HEK293 (cell line): ENCODE results near the gene THPO.

Experiments used
- CTCF ChIA-PET: fragments of 350-600 bp; formaldehyde crosslinking; extraction: SDS; loops from one replicate; lab custom pipeline; 2021; ENCODE audit warnings: antibody characterized with exemption; lab: Yijun Ruan, JAX
- POLR2A ChIA-PET: fragments of 300-600 bp; formaldehyde crosslinking; extraction: SDS; loops from one replicate; lab custom pipeline; 2020; ENCODE audit warnings: antibody characterized with exemption, inconsistent platforms; lab: Yijun Ruan, JAX
- H3K27ac ChIP-seq: fragments of 200-500 bp; sonication (Bioruptor generic); 2 replicates; pipeline ENCODE4 v1.5.1; 2014; ENCODE audit warnings: low read depth, low read length, control low read depth, inconsistent platforms; ENCODE audit errors: extremely low read depth
- H3K36me3 ChIP-seq, 2 experiments: fragments of 200-500 bp in 1 of 2; sonication (Bioruptor generic) in 1 of 2; 1 replicate in 1 of 2; 2 replicates in 1 of 2; pipeline ENCODE4 v1.5.1; 2014 to 2017; ENCODE audit warnings: inconsistent platforms in 2 of 2, low read length in 2 of 2; ENCODE audit not compliant: control insufficient read depth in 2 of 2, insufficient read depth in 1 of 2
- H3K4me1 ChIP-seq: fragments of 200-500 bp; sonication (Bioruptor generic); 2 replicates; pipeline ENCODE4 v1.5.1; 2014; ENCODE audit warnings: mild to moderate bottlenecking, low read length, inconsistent platforms; ENCODE audit not compliant: control insufficient read depth, insufficient read depth
- H3K4me3 ChIP-seq: 2 replicates; pipeline ENCODE4 v1.5.1; 2011; ENCODE audit warnings: low read depth, mild to moderate bottlenecking, control low read depth, low read length, moderate library complexity
- H3K9me3 ChIP-seq: fragments of 200-500 bp; sonication (Bioruptor generic); 2 replicates; pipeline ENCODE4 v1.5.1; 2014; ENCODE audit warnings: low read depth, low read length, inconsistent platforms; ENCODE audit not compliant: control insufficient read depth, insufficient read depth
- HIC1 ChIP-seq: fragments of 450-650 bp; formaldehyde crosslinking; IDR thresholded peaks from 2 replicates; pipeline ENCODE4 v1.5.1; 2016; ENCODE audit warnings: missing biosample characterization, missing genetic modification characterization
- MYNN ChIP-seq: fragments of 450-650 bp; formaldehyde crosslinking; IDR thresholded peaks from 2 replicates; pipeline ENCODE4 v1.5.1; 2016; ENCODE audit warnings: missing biosample characterization, missing genetic modification characterization, borderline replicate concordance
- PATZ1 ChIP-seq: fragments of 450-650 bp; formaldehyde crosslinking; IDR thresholded peaks from 2 replicates; pipeline ENCODE4 v1.5.1; 2016; ENCODE audit warnings: missing biosample characterization, missing genetic modification characterization
- SP7 ChIP-seq: fragments of 450-650 bp; formaldehyde crosslinking; IDR thresholded peaks from 2 replicates; pipeline ENCODE4 v1.5.1; 2016; ENCODE audit warnings: missing biosample characterization, missing genetic modification characterization
- WT1 ChIP-seq: fragments of 450-650 bp; formaldehyde crosslinking; IDR thresholded peaks from 2 replicates; pipeline ENCODE4 v1.5.1; 2016; ENCODE audit warnings: missing biosample characterization, missing genetic modification characterization
- ZBTB49 ChIP-seq: fragments of 450-650 bp; formaldehyde crosslinking; IDR thresholded peaks from 2 replicates; pipeline ENCODE4 v1.5.1; 2016; ENCODE audit warnings: missing biosample characterization, missing genetic modification characterization, low read depth
- ZFP37 ChIP-seq: fragments of 450-650 bp; formaldehyde crosslinking; IDR thresholded peaks from 2 replicates; pipeline ENCODE4 v1.5.1; 2016; ENCODE audit warnings: missing biosample characterization, missing genetic modification characterization
- ZNF112 ChIP-seq: fragments of 450-650 bp; formaldehyde crosslinking; IDR thresholded peaks from 2 replicates; pipeline ENCODE4 v1.5.0; 2017; ENCODE audit warnings: missing biosample characterization, missing genetic modification characterization
- ZNF23 ChIP-seq: fragments of 450-650 bp; formaldehyde crosslinking; IDR thresholded peaks from 2 replicates; pipeline ENCODE4 v1.5.1; 2016; ENCODE audit warnings: missing biosample characterization, missing genetic modification characterization, borderline replicate concordance
- ZNF366 ChIP-seq: fragments of 450-650 bp; formaldehyde crosslinking; conservative IDR thresholded peaks from 2 replicates; pipeline ENCODE4 v1.5.1; 2016; ENCODE audit warnings: missing biosample characterization, missing genetic modification characterization
- ZNF501 ChIP-seq: fragments of 450-650 bp; formaldehyde crosslinking; IDR thresholded peaks from 2 replicates; pipeline ENCODE4 v1.5.1; 2016; ENCODE audit warnings: missing biosample characterization, missing genetic modification characterization
- ZNF623 ChIP-seq: fragments of 450-650 bp; formaldehyde crosslinking; IDR thresholded peaks from 2 replicates; pipeline ENCODE4 v1.5.1; 2016; ENCODE audit warnings: missing biosample characterization, missing genetic modification characterization
- ZNF768 ChIP-seq: fragments of 450-650 bp; formaldehyde crosslinking; IDR thresholded peaks from 2 replicates; pipeline ENCODE4 v1.5.1; 2018; ENCODE audit warnings: missing biosample characterization, mild to moderate bottlenecking, missing genetic modification characterization
- ZNF777 ChIP-seq: fragments of 450-650 bp; formaldehyde crosslinking; IDR thresholded peaks from 2 replicates; pipeline ENCODE4 v1.5.1; 2017; ENCODE audit warnings: missing biosample characterization, missing genetic modification characterization, borderline replicate concordance
- ZSCAN23 ChIP-seq: fragments of 450-650 bp; formaldehyde crosslinking; IDR thresholded peaks from 2 replicates; pipeline ENCODE4 v1.5.1; 2016; ENCODE audit warnings: missing biosample characterization, missing genetic modification characterization

THPO gene

GRCh38 chr3:184351511-184352148, 26.4 kb downstream of the THPO start:
- ChIA-PET CTCF (interaction anchor here (0.9 to 1.0 kb wide), 2 partner anchors 20 to 190 kb away, joined by 3 read pairs; no protein-coding TSS in a partner anchor), POLR2A (no interaction called here)
- Histone ChIP-seq H3K27ac (no peak overlapping the region), H3K9me3 (no peaks in the 10 kb centered on the region), H3K4me1 (no peaks in the 10 kb centered on the region), H3K36me3 (peaks cover 0 to 65% of the 10 kb centered on the region in 2 experiments; a peak in 1 of 3 replicates), H3K4me3 (no peak overlapping the region)
- no peak for TF ChIP-seq ZNF366 (tag by site-specific recombination)
- TF ChIP-seq WT1 (tag by site-specific recombination), result 0 out of 2 replicates have a peak, but pooled peaks have one; percentile 16

- ChIA-PET POLR2A (no interaction called here), CTCF (interaction anchor here (0.5 to 1.1 kb wide), 4 partner anchors 8 to 191 kb away, joined by 3 read pairs; no protein-coding TSS in a partner anchor)
- no peak overlapping the region for H3K4me3 ChIP-seq
- no peaks in the 10 kb centered on the region for H3K9me3 ChIP-seq
- TF ChIP-seq PATZ1 (tag by site-specific recombination) (no peak), ZFP37 (no peak), ZNF768 (peak; percentile 55; the same call in 1 of the 2 replicates), ZNF23 (tag by site-specific recombination) (no peak), SP7 (tag by site-specific recombination) (no peak), HIC1 (tag by site-specific recombination) (no peak)
- peaks cover 0 to 63% of the 10 kb centered on the region in 2 experiments; a peak in 1 of 3 replicates for H3K36me3 ChIP-seq
- H3K27ac ChIP-seq, result no peak overlapping the region
- H3K4me1 ChIP-seq, result no peaks in the 10 kb centered on the region
Measured at GRCh38 chr3:184350618-184351017, 27.4 kb downstream of the THPO start.

- no peaks in the 10 kb centered on the region for H3K4me1 ChIP-seq
- H3K36me3 ChIP-seq, result peaks cover 0 to 57% of the 10 kb centered on the region in 2 experiments; a peak in 1 of 3 replicates
- ChIA-PET CTCF (interaction anchor here (1.1 kb wide), 1 partner anchor 10 kb away, joined by 3 read pairs; no protein-coding TSS in a partner anchor), POLR2A (no interaction called here)
- 0 out of 2 replicates have a peak, but pooled peaks have one; percentile 9 for TF ChIP-seq ZNF768
- TF ChIP-seq ZSCAN23 (tag by site-specific recombination), result no peak
- TF ChIP-seq, all 188 proteins: peak for 1
- no peak overlapping the region for H3K27ac ChIP-seq
- H3K4me3 ChIP-seq, result no peak overlapping the region
- no peaks in the 10 kb centered on the region for H3K9me3 ChIP-seq
Measured at GRCh38 chr3:184349563-184350470, 28.2 kb downstream of the THPO start.

- TF ChIP-seq MYNN (tag by site-specific recombination) (no peak), ZBTB49 (tag by site-specific recombination) (no peak), ZNF112 (tag by site-specific recombination) (no peak), ZNF777 (tag by site-specific recombination) (no peak), ZNF623 (tag by site-specific recombination) (no peak), ZNF501 (tag by site-specific recombination) (no peak)
- CTCF ChIA-PET, result interaction anchor here (0.5 to 3.1 kb wide), 3 partner anchors 13 to 98 kb away, joined by 3 to 13 read pairs (median 3); partner anchors contain the start of genes CLCN2 and POLR2H
- Histone ChIP-seq H3K36me3 (peaks cover 0 to 60% of the 10 kb centered on the region in 2 experiments; a peak in 1 of 3 replicates), H3K4me1 (no peaks in the 10 kb centered on the region), H3K9me3 (no peaks in the 10 kb centered on the region), H3K4me3 (no peak overlapping the region), H3K27ac (no peak overlapping the region)
- POLR2A ChIA-PET, result interaction anchor here (1.1 kb wide), 1 partner anchor 13 kb away, joined by 3 read pairs; no protein-coding TSS in a partner anchor
Measured at GRCh38 chr3:184348057-184348382, 30.0 kb downstream of the THPO start.
